CD14-positive monocyte (primary cell): ENCODE measurements around the gene MEGF6. TPM values are rescaled to one million over a fixed set of nuclear protein-coding genes. Genes with fewer than 3 reads are reported as not detected.
A peak's percentile ranks its signal among the peaks of the same experiment; 100 is the strongest.

ENCODE experiments used
- DNase-seq, 3 donors: peaks; one replicate each; pipeline ENCODE4 v3.0.0-alpha.2; 2011 to 2022
- H2AFZ ChIP-seq: 2 replicates; pipeline ENCODE4 v1.6.0; 2012; ENCODE audit warnings: mild to moderate bottlenecking, low read depth, low read length, inconsistent platforms; ENCODE audit not compliant: insufficient read depth, poor library complexity, severe bottlenecking
- H3K27ac ChIP-seq, 2 donors: 1 replicate in 1 of 2; 2 replicates in 1 of 2; pipeline ENCODE4 v1.5.1; 2012 to 2013; ENCODE audit warnings: low read length in 2 of 2, control low read depth in 1 of 2, inconsistent platforms in 1 of 2, low read depth in 1 of 2, mild to moderate bottlenecking in 1 of 2
- H3K27me3 ChIP-seq, 2 donors: one replicate each; pipeline versions ENCODE4 v1.6.0 to v1.6.1; 2011 to 2013; ENCODE audit warnings: low read length in 2 of 2; ENCODE audit not compliant: control insufficient read depth in 2 of 2, insufficient read depth in 2 of 2
- H3K36me3 ChIP-seq, 2 donors: replicated peaks in 1 of 2; 1 replicate in 1 of 2; 2 replicates in 1 of 2; pipeline versions ENCODE4 v1.5.1 to v1.6.1; 2012 to 2013; ENCODE audit warnings: low read length in 2 of 2, control low read depth in 1 of 2, inconsistent platforms in 1 of 2, mild to moderate bottlenecking in 1 of 2; ENCODE audit not compliant: insufficient read depth in 2 of 2, control insufficient read depth in 1 of 2
- H3K4me1 ChIP-seq, 2 donors: 1 replicate in 1 of 2; 2 replicates in 1 of 2; pipeline versions ENCODE4 v1.5.1 to v1.6.1; 2012 to 2013; ENCODE audit warnings: low read length in 2 of 2, control low read depth in 1 of 2, inconsistent platforms in 1 of 2, mild to moderate bottlenecking in 1 of 2, moderate library complexity in 1 of 2; ENCODE audit not compliant: insufficient read depth in 2 of 2, control insufficient read depth in 1 of 2
- H3K4me2 ChIP-seq: replicated peaks from 2 replicates; pipeline ENCODE3; 2012; ENCODE audit warnings: low read length, moderate library complexity, mild to moderate bottlenecking; ENCODE audit not compliant: poor library complexity, severe bottlenecking; ENCODE audit errors: extremely low read depth
- H3K4me3 ChIP-seq, 3 experiments: fragments of 200-600 bp in 1 of 3; sonication (generic) in 1 of 3; replicated peaks in 1 of 3; 1 replicate in 2 of 3; 2 replicates in 1 of 3; pipeline ENCODE4 v1.5.1; 2011 to 2013; ENCODE audit warnings: low read length in 3 of 3, mild to moderate bottlenecking in 3 of 3, control low read depth in 2 of 3, low read depth in 2 of 3, inconsistent platforms in 1 of 3, moderate library complexity in 1 of 3
- H3K79me2 ChIP-seq: 2 replicates; pipeline ENCODE4 v1.6.0; 2012; ENCODE audit warnings: mild to moderate bottlenecking, control low read depth, inconsistent platforms, low read length, moderate library complexity; ENCODE audit not compliant: insufficient read depth
- H3K9ac ChIP-seq: 2 replicates; pipeline ENCODE4 v1.6.0; 2017; ENCODE audit warnings: low read length, mild to moderate bottlenecking; ENCODE audit not compliant: insufficient read depth, poor library complexity, severe bottlenecking
- H3K9me3 ChIP-seq, 2 donors: replicated peaks in 1 of 2; 1 replicate in 1 of 2; 2 replicates in 1 of 2; pipeline versions ENCODE4 v1.5.1 to v1.6.1; 2012 to 2013; ENCODE audit warnings: low read length in 2 of 2, control low read depth in 1 of 2; ENCODE audit not compliant: control insufficient read depth in 1 of 2, insufficient read depth in 1 of 2
- H4K20me1 ChIP-seq: 2 replicates; pipeline ENCODE4 v1.6.0; 2012; ENCODE audit warnings: mild to moderate bottlenecking, low read length, control low read depth, moderate library complexity; ENCODE audit not compliant: insufficient read depth
- H3K27ac Mint-ChIP-seq, 7 donors: one replicate each; pipeline ENCODE4 v1.8.0; 2020; ENCODE audit warnings: mild to moderate bottlenecking in 7 of 7, mixed read lengths in 7 of 7, moderate library complexity in 6 of 7, inconsistent platforms in 2 of 7
- H3K27me3 Mint-ChIP-seq, 3 donors: one replicate each; pipeline ENCODE4 v1.8.0; 2021 to 2022; ENCODE audit warnings: low read depth in 3 of 3, mild to moderate bottlenecking in 3 of 3, mixed read lengths in 3 of 3, moderate library complexity in 3 of 3, inconsistent platforms in 1 of 3
- H3K36me3 Mint-ChIP-seq, 2 donors: one replicate each; pipeline ENCODE4 v1.8.0; 2020; ENCODE audit warnings: mixed read lengths in 2 of 2, inconsistent platforms in 1 of 2, mild to moderate bottlenecking in 1 of 2
- H3K4me1 Mint-ChIP-seq: one replicate; pipeline ENCODE4 v1.8.0; 2020; ENCODE audit warnings: mild to moderate bottlenecking, mixed read lengths
- H3K4me3 Mint-ChIP-seq, 2 donors: one replicate each; pipeline ENCODE4 v1.8.0; 2020; ENCODE audit warnings: mild to moderate bottlenecking in 2 of 2, mixed read lengths in 2 of 2, moderate library complexity in 1 of 2
- H3K9me3 Mint-ChIP-seq, 7 donors: one replicate each; pipeline ENCODE4 v1.8.0; 2020 to 2022; ENCODE audit warnings: mixed read lengths in 7 of 7, mild to moderate bottlenecking in 6 of 7, moderate library complexity in 6 of 7, inconsistent platforms in 2 of 7
- WGBS: methylation state at CpG from one replicate; pipeline ENCODE4 v1.1.5; 2013; ENCODE audit warnings: missing lambda C conversion rate; ENCODE audit not compliant: insufficient coverage; 5-methylcytosine and 5-hydroxymethylcytosine counted together
- intact Hi-C, 2 donors: fragments of 100-400 bp; cut with micrococcal nuclease; formaldehyde crosslinking; loops; one replicate each; pipeline versions ENCODE4 v1.15.0 to v1.15.1; 2023
- polyA plus RNA-seq, 3 donors: library from polyadenylated mRNA; depleted of rRNA in 1 of 3; unstranded in 2 of 3; stranded (reverse) in 1 of 3; fragments of 300-500 nt in 2 of 3; fragments of >200 nt in 1 of 3; fragmentation: Illumina TruSeq in 2 of 3; gene quantifications; 1 replicate in 2 of 3; 2 replicates in 1 of 3; pipeline ENCODE4 v1.2.3, GENCODE V29; 2012 to 2021
- TF ChIP-seq, protein P1 (sequence below): fragments of 200-600 bp; IDR thresholded peaks from one replicate; pipeline ENCODE4 v1.8.0; 2022; ENCODE audit warnings: antibody characterized with exemption, mild to moderate bottlenecking

MEGF6 gene
- polyA plus RNA-seq, 3 donors: 0.39 to 3.8 (median 1.2) TPM

DNA sequence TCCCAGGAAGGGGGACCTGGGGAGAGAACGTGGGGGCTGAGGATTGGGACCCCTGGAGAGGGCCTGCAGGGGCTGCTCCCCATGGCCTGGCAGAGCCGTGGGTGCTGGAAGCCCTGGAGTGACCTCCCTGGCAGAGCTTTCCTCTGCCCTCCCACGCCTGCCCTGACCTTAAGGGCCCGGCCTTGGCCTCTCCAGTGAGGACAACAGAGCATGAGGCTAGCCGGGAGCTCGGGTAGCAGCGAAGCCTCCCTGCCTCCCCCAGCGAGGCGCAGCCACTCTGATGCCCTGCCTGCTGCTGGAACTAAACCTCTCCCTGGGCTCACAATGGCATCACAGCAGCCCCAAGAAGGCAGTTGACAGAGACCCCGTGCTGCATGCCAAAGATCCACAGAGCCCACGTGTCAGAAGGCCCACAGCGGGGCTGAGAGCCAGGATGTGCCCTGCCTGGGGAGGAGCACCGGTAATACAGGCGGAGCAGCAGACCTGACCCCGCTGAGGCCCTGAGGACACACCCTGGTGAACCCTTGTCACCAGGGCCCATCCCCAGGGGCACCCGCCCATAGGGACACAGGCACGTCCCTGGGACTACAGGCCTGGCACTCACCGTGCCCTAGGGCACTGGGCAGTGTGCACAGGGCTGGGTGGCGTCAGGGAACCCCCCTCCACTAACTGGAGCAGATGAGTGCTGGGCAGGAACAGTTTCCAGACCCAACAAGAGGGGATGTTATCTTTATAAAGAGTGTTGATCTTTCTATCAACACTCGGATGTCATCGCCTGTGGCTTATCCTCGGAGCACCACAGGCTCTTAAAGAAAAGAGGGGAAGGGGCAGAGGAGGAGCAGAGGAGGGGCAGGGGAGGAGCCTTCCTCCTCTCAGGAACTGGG is 108.4 kb downstream of the MEGF6 start:
- H3K27ac Mint-ChIP-seq: no peak overlapping the region
- no peaks in the 10 kb centered on the region for H3K36me3 ChIP-seq
- H3K27me3 ChIP-seq: no peaks in the 10 kb centered on the region
- H3K4me1 Mint-ChIP-seq: no peaks in the 10 kb centered on the region
- intact Hi-C loops: no loop called here
- H2AFZ ChIP-seq: no peak overlapping the region
- H3K79me2 ChIP-seq: no peaks in the 10 kb centered on the region
- TF ChIP-seq, protein P1, sequence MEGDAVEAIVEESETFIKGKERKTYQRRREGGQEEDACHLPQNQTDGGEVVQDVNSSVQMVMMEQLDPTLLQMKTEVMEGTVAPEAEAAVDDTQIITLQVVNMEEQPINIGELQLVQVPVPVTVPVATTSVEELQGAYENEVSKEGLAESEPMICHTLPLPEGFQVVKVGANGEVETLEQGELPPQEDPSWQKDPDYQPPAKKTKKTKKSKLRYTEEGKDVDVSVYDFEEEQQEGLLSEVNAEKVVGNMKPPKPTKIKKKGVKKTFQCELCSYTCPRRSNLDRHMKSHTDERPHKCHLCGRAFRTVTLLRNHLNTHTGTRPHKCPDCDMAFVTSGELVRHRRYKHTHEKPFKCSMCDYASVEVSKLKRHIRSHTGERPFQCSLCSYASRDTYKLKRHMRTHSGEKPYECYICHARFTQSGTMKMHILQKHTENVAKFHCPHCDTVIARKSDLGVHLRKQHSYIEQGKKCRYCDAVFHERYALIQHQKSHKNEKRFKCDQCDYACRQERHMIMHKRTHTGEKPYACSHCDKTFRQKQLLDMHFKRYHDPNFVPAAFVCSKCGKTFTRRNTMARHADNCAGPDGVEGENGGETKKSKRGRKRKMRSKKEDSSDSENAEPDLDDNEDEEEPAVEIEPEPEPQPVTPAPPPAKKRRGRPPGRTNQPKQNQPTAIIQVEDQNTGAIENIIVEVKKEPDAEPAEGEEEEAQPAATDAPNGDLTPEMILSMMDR: no peak
- peaks cover 0 to 3% of the 10 kb centered on the region in 2 donors for H3K36me3 Mint-ChIP-seq
- no peak for DNase-seq
- no peaks in the 10 kb centered on the region for H3K4me1 ChIP-seq
- H3K9ac ChIP-seq: no peak overlapping the region
- H3K4me3 ChIP-seq: no peak overlapping the region
- H3K27me3 Mint-ChIP-seq: peaks cover 0 to 2% (median 1%) of the 10 kb centered on the region in 3 donors
- 93% methylated on average over 20 of the region's 22 CpGs for WGBS
- no peaks in the 10 kb centered on the region for H3K9me3 ChIP-seq
- no peaks in the 10 kb centered on the region for H4K20me1 ChIP-seq
- H3K4me3 Mint-ChIP-seq: no peak overlapping the region
- H3K27ac ChIP-seq: no peak overlapping the region
- peaks cover 0 to 2% (median 0%) of the 10 kb centered on the region in 7 donors for H3K9me3 Mint-ChIP-seq
- H3K4me2 ChIP-seq: no peak overlapping the region

DNA sequence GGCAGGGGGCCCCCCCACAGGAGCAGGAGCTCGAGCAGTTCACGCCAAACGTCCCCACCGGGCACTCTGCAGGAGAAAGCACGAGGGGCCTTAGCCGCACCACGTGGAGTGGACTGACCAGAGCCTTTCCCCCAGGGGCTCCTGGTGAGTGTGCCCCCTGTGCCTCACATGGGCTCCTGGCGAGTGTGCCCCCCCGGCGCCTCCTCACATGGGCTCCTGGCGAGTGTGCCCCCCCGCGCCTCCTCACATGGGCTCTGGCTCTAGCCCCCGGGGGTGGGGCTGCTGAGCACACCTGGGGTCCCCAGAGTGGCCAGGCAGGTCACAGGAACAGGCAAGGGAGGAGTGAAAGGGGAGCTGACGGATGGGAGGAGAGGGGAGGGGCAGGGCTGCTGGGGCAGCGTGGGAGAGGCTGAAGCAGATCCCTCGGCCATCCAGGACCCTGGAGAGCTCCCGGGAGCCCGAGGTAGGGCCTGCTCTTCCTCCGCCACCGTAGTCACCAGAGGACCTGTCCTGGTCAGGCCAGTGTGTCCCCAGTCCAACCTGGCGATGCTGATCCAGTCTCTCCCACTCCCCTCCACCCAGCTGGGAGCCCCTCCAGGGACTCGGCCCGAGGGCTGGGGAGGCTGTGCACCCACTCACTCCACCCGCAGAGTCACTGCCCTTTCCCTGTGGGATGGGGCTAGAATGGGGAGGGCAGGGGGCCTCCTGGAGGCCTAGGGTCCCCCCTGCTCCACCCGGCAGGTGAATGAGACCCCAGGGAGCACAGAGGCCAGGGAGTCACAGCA is 109.3 kb downstream of the MEGF6 start:
- Mint-ChIP-seq H3K27ac (no peak overlapping the region), H3K36me3 (peaks cover 0 to 2% of the 10 kb centered on the region in 2 donors), H3K4me3 (no peak overlapping the region), H3K27me3 (peaks cover 0 to 2% (median 1%) of the 10 kb centered on the region in 3 donors), H3K4me1 (no peaks in the 10 kb centered on the region), H3K9me3 (peaks cover 0 to 2% (median 0%) of the 10 kb centered on the region in 7 donors)
- TF ChIP-seq, protein P1: no peak
- peak in 1 of 3 donors; percentile 24 for DNase-seq
- Histone ChIP-seq H3K36me3 (no peaks in the 10 kb centered on the region), H3K9me3 (no peaks in the 10 kb centered on the region), H3K27me3 (no peaks in the 10 kb centered on the region), H3K4me3 (no peak overlapping the region), H4K20me1 (no peaks in the 10 kb centered on the region), H3K27ac (no peak overlapping the region), H3K4me1 (no peaks in the 10 kb centered on the region), H3K79me2 (no peaks in the 10 kb centered on the region), H3K9ac (no peak overlapping the region), H3K4me2 (no peak overlapping the region), H2AFZ (no peak overlapping the region)
- WGBS: 87% methylated on average over 21 of the region's 26 CpGs
- intact Hi-C loops: no loop called here
